ENCODE data around the gene UNC13B. TPM values are rescaled to one million over a fixed set of nuclear protein-coding genes. Genes with fewer than 3 reads are reported as not detected.

UNC13B gene
- total and polyA plus RNA-seq, 2 donors (not counting 3 experiments of a cell fraction or from before 2014, with no cell fraction given): 30.1 to 46.2 TPM

DNA sequence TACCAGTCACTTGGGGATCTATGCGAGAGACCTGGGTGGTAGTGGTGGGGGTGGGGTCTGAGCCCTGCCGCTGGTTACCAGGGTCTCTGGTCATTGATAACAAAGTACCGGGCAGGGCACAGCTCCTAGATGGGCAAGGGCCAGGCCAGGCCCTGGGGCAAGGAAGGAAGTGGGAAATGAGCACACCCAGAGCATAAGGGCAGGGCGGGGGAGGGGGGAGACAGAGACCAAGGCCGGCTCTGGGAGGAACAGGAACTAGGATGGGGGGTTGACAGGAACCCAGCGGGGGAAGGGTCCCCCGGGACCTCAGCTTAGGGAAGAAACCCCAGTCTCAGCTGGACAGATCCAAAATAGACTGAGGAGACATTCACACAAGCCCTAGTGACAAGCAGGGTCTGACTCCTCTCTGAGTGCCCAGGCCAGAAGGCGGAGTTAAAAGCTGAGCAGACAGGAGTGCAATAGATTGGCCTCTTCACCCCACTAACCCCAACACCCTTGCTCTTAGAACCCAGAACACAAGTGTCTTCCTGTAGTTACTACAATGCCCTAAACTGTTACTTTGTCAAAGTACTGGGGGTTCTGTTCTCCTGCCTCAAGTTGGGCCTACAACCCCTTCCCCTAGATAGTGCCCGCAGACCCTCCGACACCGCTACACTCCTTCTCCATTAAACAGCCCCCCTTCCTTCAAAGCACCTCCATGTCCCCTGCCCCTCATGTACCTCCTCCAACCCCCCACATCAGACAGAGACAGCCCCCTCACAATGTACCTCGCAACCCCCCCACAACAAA, 46.8 kb upstream of the UNC13B start:
- Histone ChIP-seq H3K27ac (ENCODE audit: insufficient read depth, low read depth, low read length) (peak overlapping the region; percentile 96), H3K4me1 (ENCODE audit: control insufficient read depth, extremely low read depth, insufficient read depth, low read length) (peaks cover 44% of the 10 kb centered on the region), H3K4me2 (ENCODE audit: insufficient read depth, low read length) (peak overlapping the region; percentile 90), H3K27me3 (ENCODE audit: control insufficient read depth in 2 of 2, insufficient read depth in 2 of 2, low read length in 2 of 2) (no peaks in the 10 kb centered on the region), H3K4me3 (replicated peaks in 1 of 3; ENCODE audit: insufficient read depth in 1 of 3, low read depth in 1 of 3, low read length in 3 of 3) (peak overlapping the region; percentile 37 to 76 (median 67)), H3K79me2 (ENCODE audit: control insufficient read depth, insufficient read depth, low read length) (peaks cover 19% of the 10 kb centered on the region), H3K9me1 (replicated peaks; ENCODE audit: control insufficient read depth, extremely low read depth, insufficient read depth, low read length) (no peaks in the 10 kb centered on the region), H3K9me3 (replicated peaks; ENCODE audit: control insufficient read depth, insufficient read depth, low read length) (no peaks in the 10 kb centered on the region), H3K36me3 (ENCODE audit: control insufficient read depth in 2 of 2, extremely low read depth in 1 of 2, insufficient read depth in 2 of 2, low read length in 2 of 2) (no peaks in the 10 kb centered on the region), H2AFZ (ENCODE audit: low read depth, low read length) (peak overlapping the region; percentile 54), H4K20me1 (replicated peaks; ENCODE audit: control insufficient read depth, extremely low read depth, insufficient read depth, low read length) (no peaks in the 10 kb centered on the region), H3K9ac (replicated peaks; ENCODE audit: extremely low read depth, insufficient read depth, low read length) (peak overlapping the region; percentile 94)
- FAIRE-seq (no peak), DNase-seq (ENCODE audit: low read depth, low spot score) (peak; percentile 47)
- dilution Hi-C loops (cut with MboI; ENCODE audit: extremely low pct_ligation_motif_present, low sequenced_read_pairs): no loop called here
- intact Hi-C loops (cut with micrococcal nuclease): loop anchor here (1.0 to 5.0 kb wide), 3 partner anchors 43 to 487 kb away; partner anchors contain the start of gene VCP
- TF ChIP-seq EZH2 (IDR thresholded peaks at IDR 0.05; ENCODE audit: borderline replicate concordance, low read depth, low read length, severe bottlenecking): no peak
- TF ChIP-seq, protein P1, sequence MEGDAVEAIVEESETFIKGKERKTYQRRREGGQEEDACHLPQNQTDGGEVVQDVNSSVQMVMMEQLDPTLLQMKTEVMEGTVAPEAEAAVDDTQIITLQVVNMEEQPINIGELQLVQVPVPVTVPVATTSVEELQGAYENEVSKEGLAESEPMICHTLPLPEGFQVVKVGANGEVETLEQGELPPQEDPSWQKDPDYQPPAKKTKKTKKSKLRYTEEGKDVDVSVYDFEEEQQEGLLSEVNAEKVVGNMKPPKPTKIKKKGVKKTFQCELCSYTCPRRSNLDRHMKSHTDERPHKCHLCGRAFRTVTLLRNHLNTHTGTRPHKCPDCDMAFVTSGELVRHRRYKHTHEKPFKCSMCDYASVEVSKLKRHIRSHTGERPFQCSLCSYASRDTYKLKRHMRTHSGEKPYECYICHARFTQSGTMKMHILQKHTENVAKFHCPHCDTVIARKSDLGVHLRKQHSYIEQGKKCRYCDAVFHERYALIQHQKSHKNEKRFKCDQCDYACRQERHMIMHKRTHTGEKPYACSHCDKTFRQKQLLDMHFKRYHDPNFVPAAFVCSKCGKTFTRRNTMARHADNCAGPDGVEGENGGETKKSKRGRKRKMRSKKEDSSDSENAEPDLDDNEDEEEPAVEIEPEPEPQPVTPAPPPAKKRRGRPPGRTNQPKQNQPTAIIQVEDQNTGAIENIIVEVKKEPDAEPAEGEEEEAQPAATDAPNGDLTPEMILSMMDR (IDR thresholded peaks at IDR 0.05; ENCODE audit: extremely low read depth in 1 of 2, insufficient read depth in 1 of 2, low read depth in 1 of 2, low read length in 2 of 2): no peak
- TF ChIP-seq MYC (IDR thresholded peaks at IDR 0.05; ENCODE audit: low read depth, low read length): no peak
- TF ChIP-seq POLR2AphosphoS5 (IDR thresholded peaks at IDR 0.05; ENCODE audit: insufficient read depth, low read depth, low read length): peak; percentile 74
- TF ChIP-seq, protein P2, sequence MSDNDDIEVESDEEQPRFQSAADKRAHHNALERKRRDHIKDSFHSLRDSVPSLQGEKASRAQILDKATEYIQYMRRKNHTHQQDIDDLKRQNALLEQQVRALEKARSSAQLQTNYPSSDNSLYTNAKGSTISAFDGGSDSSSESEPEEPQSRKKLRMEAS (IDR thresholded peaks at IDR 0.05; ENCODE audit: insufficient read depth, insufficient read length): no peak
- peak; percentile 76 for TF ChIP-seq POLR2A (IDR thresholded peaks at IDR 0.05; ENCODE audit: low read depth, low read length)
- TF ChIP-seq FOS (IDR thresholded peaks at IDR 0.05; ENCODE audit: borderline replicate concordance, insufficient read depth, low read length): no peak
- no peak for TF ChIP-seq JUN (IDR thresholded peaks at IDR 0.05; ENCODE audit: borderline replicate concordance, insufficient read depth, insufficient read length, low read depth)
- TF ChIP-seq GATA2 (IDR thresholded peaks at IDR 0.05; ENCODE audit: insufficient read depth, insufficient read length, low read depth, low read length): no peak
- ChIA-PET CTCF (interaction anchor here (0.6 to 4.6 kb wide), 24 partner anchors 12 to 496 kb away, joined by 3 to 109 read pairs (median 7); partner anchors contain the start of genes PIGO, STOML2 and UNC13B), POLR2A (interaction anchor here (0.7 to 1.9 kb wide), 8 partner anchors 35 to 308 kb away, joined by 3 to 8 read pairs (median 6); partner anchors contain the start of genes FANCG, UNC13B and VCP)
- TSS peak; percentile 53 for BruUV-seq (replicated peaks)

Measured in endothelial cell of umbilical vein (primary cell).